Endothelial cell of umbilical vein (primary cell): Measurements from ENCODE around the gene XNDC1N.

Experiments used
- MYC ChIP-seq: IDR thresholded peaks from one replicate; pipeline ENCODE4 v1.6.1; 2011; ENCODE audit warnings: mild to moderate bottlenecking, low read depth, low read length
- POLR2AphosphoS5 ChIP-seq: IDR thresholded peaks from 2 replicates; pipeline ENCODE4 v1.6.1; 2012; ENCODE audit warnings: low read depth, mild to moderate bottlenecking, control low read depth, low read length, moderate library complexity; ENCODE audit not compliant: insufficient read depth
- TF ChIP-seq, protein P1 (sequence below), 2 donors: IDR thresholded peaks; 1 replicate in 1 of 2; 2 replicates in 1 of 2; pipeline ENCODE4 v1.5.1; 2011; ENCODE audit warnings: low read length in 2 of 2, mild to moderate bottlenecking in 2 of 2, moderate library complexity in 2 of 2, control low read depth in 1 of 2, inconsistent platforms in 1 of 2, low read depth in 1 of 2; ENCODE audit not compliant: insufficient read depth in 1 of 2; ENCODE audit errors: extremely low read depth in 1 of 2

DNA sequence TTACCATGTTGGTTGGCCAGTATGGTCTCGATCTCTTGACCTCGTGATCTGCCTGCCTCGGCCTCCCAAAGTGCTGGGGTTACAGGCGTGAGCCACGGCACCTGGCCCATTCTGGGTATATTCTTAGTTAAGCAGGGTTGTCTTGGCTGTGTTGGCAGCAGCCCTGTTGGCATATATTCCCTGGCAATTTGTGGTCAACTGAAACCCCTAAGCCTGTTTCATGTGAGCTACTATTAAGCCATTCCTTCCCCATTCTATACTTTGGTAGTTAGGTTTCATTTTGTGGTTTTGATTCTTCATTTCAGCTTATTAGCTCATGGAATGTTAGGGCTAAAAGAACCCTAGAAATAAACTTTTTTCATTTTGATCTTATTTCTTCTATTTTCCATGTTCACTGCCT lies 48.2 kb upstream of the XNDC1N start:
- TF ChIP-seq, protein P1, sequence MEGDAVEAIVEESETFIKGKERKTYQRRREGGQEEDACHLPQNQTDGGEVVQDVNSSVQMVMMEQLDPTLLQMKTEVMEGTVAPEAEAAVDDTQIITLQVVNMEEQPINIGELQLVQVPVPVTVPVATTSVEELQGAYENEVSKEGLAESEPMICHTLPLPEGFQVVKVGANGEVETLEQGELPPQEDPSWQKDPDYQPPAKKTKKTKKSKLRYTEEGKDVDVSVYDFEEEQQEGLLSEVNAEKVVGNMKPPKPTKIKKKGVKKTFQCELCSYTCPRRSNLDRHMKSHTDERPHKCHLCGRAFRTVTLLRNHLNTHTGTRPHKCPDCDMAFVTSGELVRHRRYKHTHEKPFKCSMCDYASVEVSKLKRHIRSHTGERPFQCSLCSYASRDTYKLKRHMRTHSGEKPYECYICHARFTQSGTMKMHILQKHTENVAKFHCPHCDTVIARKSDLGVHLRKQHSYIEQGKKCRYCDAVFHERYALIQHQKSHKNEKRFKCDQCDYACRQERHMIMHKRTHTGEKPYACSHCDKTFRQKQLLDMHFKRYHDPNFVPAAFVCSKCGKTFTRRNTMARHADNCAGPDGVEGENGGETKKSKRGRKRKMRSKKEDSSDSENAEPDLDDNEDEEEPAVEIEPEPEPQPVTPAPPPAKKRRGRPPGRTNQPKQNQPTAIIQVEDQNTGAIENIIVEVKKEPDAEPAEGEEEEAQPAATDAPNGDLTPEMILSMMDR (IDR thresholded peaks at IDR 0.05; ENCODE audit: extremely low read depth in 1 of 2, insufficient read depth in 1 of 2, low read depth in 1 of 2, low read length in 2 of 2): no peak
- TF ChIP-seq MYC (no peak), POLR2AphosphoS5 (no peak)
